Stimulated activated CD4-positive, alpha-beta T cell treated with anti-CD3 and anti-CD28 coated beads, Interleukin-2, amount 100 ng/mL, for 48 hours (primary cell): ENCODE data around the gene VPS8.
"Not testable (repeated sequence)": the region's sequence is repeated elsewhere in the genome, so short reads cannot be mapped to it uniquely, and the experiment has no call there.

Experiments used
- DNase-seq, 2 donors: peaks; one replicate each; pipeline ENCODE4 v3.0.0-alpha.2; 2020

Gene VPS8

GRCh38 chr3:185003876-185004275 lies 191.9 kb downstream of the VPS8 start:
- DNase-seq, result not testable (repeated sequence)

- DNase-seq, result no peak
These were observed 197.7 kb downstream of the VPS8 start for GRCh38 chr3:185009650-185010049.

- DNase-seq, result not testable (repeated sequence)
These were observed 205.6 kb downstream of the VPS8 start for GRCh38 chr3:185017584-185017983.

GRCh38 chr3:185017996-185018395 lies 206.0 kb downstream of the VPS8 start:
- not testable (repeated sequence) for DNase-seq

GRCh38 chr3:185021256-185021655 lies 209.3 kb downstream of the VPS8 start:
- no peak for DNase-seq

GRCh38 chr3:185024406-185024805 lies 212.4 kb downstream of the VPS8 start:
- DNase-seq, result no peak

GRCh38 chr3:185024966-185025365 lies 213.0 kb downstream of the VPS8 start:
- no peak for DNase-seq

GRCh38 chr3:185028121-185028520 lies 216.2 kb downstream of the VPS8 start:
- no peak for DNase-seq

GRCh38 chr3:185029086-185029485 lies 217.1 kb downstream of the VPS8 start:
- DNase-seq, result no peak

GRCh38 chr3:185030399-185030798 lies 218.4 kb downstream of the VPS8 start:
- DNase-seq, result no peak

GRCh38 chr3:185030951-185031350 lies 219.0 kb downstream of the VPS8 start:
- no peak for DNase-seq

GRCh38 chr3:185037801-185038200 lies 225.8 kb downstream of the VPS8 start:
- no peak for DNase-seq

GRCh38 chr3:185040425-185040824 lies 228.5 kb downstream of the VPS8 start:
- DNase-seq, result no peak

GRCh38 chr3:185041540-185041939 lies 229.6 kb downstream of the VPS8 start:
- no peak for DNase-seq

- DNase-seq, result no peak
These were observed 230.5 kb downstream of the VPS8 start for GRCh38 chr3:185042312-185043050.

- no peak for DNase-seq
These were observed 234.2 kb downstream of the VPS8 start for GRCh38 chr3:185046164-185046515.

GRCh38 chr3:185046603-185047002 lies 234.6 kb downstream of the VPS8 start:
- no peak for DNase-seq

GRCh38 chr3:185049710-185050109 lies 237.7 kb downstream of the VPS8 start:
- DNase-seq, result no peak

- DNase-seq, result no peak
These were observed 239.8 kb downstream of the VPS8 start for GRCh38 chr3:185051801-185052200.

- no peak for DNase-seq
These were observed 240.7 kb downstream of the VPS8 start for GRCh38 chr3:185052631-185053030.

- no peak for DNase-seq
These were observed 244.9 kb downstream of the VPS8 start for GRCh38 chr3:185056908-185057307.

GRCh38 chr3:185057829-185058228 lies 245.9 kb downstream of the VPS8 start:
- no peak for DNase-seq

GRCh38 chr3:185058796-185059195 lies 246.8 kb downstream of the VPS8 start:
- no peak for DNase-seq

- DNase-seq, result no peak
These were observed 247.8 kb downstream of the VPS8 start for GRCh38 chr3:185059766-185060165.

- no peak for DNase-seq
These were observed 248.7 kb downstream of the VPS8 start for GRCh38 chr3:185060655-185061054.
